ENCODE data around the gene PRKCZ.

- TF ChIP-seq POLR2AphosphoS5 (IDR thresholded peaks at IDR 0.05) (no peak), CTCF (IDR thresholded peaks at IDR 0.05) (no peak), POLR2A (IDR thresholded peaks at IDR 0.05; ENCODE audit: low read depth) (no peak), EP300 (IDR thresholded peaks at IDR 0.05) (no peak)
Measured at GRCh38 chr1:2074396-2074795, 24.2 kb downstream of the PRKCZ start.

Measured in esophagus muscularis mucosa (tissue), 4 donors.